Gastrocnemius medialis (tissue), 4 donors: ENCODE measurements around the gene THRB. TPM values are rescaled to one million over a fixed set of nuclear protein-coding genes. Genes with fewer than 3 reads are reported as not detected.
A peak's percentile ranks its signal among the peaks of the same experiment; 100 is the strongest.

ENCODE experiments used
- ATAC-seq, 2 donors: fragments of 150-250 bp; one replicate each; pipeline ENCODE4 v1.9.1; 2016
- DNase-seq, 2 donors: peaks; one replicate each; pipeline ENCODE4 v3.0.0-alpha.2; 2019
- H3K27ac ChIP-seq, 4 donors: fragments of 200-600 bp; sonication (generic); 1 replicate in 1 of 4; 2 replicates in 3 of 4; pipeline ENCODE4 v1.5.1; 2016 to 2018; ENCODE audit warnings: mild to moderate bottlenecking in 2 of 4, moderate library complexity in 1 of 4
- H3K27me3 ChIP-seq, 3 donors: fragments of 200-600 bp; sonication (generic) in 2 of 3; 1 replicate in 1 of 3; 2 replicates in 2 of 3; pipeline versions ENCODE4 v1.5.1 to v1.6.0; 2016 to 2019; ENCODE audit warnings: mild to moderate bottlenecking in 1 of 3, moderate library complexity in 1 of 3
- H3K36me3 ChIP-seq, 2 donors: fragments of 200-600 bp; sonication (generic) in 1 of 2; one replicate each; pipeline ENCODE4 v1.5.1; 2017 to 2018
- H3K4me1 ChIP-seq, 2 donors: fragments of 200-600 bp; sonication (generic) in 1 of 2; one replicate each; pipeline ENCODE4 v1.5.1; 2016 to 2017; ENCODE audit warnings: mild to moderate bottlenecking in 2 of 2
- H3K4me3 ChIP-seq, 4 donors: fragments of 200-600 bp; sonication (generic) in 3 of 4; 1 replicate in 1 of 4; 2 replicates in 3 of 4; pipeline ENCODE4 v1.5.1; 2016 to 2019; ENCODE audit warnings: mild to moderate bottlenecking in 2 of 4
- H3K9me3 ChIP-seq, 3 donors: fragments of 200-600 bp; sonication (generic) in 2 of 3; 1 replicate in 1 of 3; 2 replicates in 2 of 3; pipeline ENCODE4 v1.5.1; 2016 to 2019
- POLR2A ChIP-seq, 2 donors: fragments of 450-650 bp; IDR thresholded peaks; one replicate each; pipeline ENCODE4 v1.6.1; 2017; ENCODE audit warnings: antibody characterized with exemption in 2 of 2, mild to moderate bottlenecking in 2 of 2, moderate library complexity in 2 of 2
- in situ Hi-C, 4 donors: fragments of 200-750 bp; cut with MboI; loops; one replicate each; pipeline versions ENCODE4 v1.15.0 to v1.8.0; 2017; ENCODE audit warnings: low sequenced_read_pairs in 4 of 4
- intact Hi-C: fragments of 100-400 bp; cut with DNase I; formaldehyde crosslinking; loops from one replicate; pipeline ENCODE4 v1.15.1; 2023; ENCODE audit warnings: low total_unique reads
- total RNA-seq, 4 donors: library from RNA; depleted of rRNA; stranded (reverse); fragments of >200 nt; gene quantifications; one replicate each; pipeline versions ENCODE4 v1.1.0 to v1.2.3, GENCODE V29; 2016
- TF ChIP-seq, protein P1 (sequence below), 5 experiments: fragments of 450-650 bp in 3 of 5; fragments of 200-600 bp in 2 of 5; sonication (generic) in 2 of 5; IDR thresholded peaks in 4 of 5; conservative IDR thresholded peaks in 1 of 5; 1 replicate in 4 of 5; 2 replicates in 1 of 5; pipeline ENCODE4 v1.5.1; 2016 to 2019; ENCODE audit warnings: antibody characterized with exemption in 5 of 5, mild to moderate bottlenecking in 3 of 5, moderate library complexity in 3 of 5

The THRB gene
- total RNA-seq, 4 donors from 2014 or later: 20.1 to 60.0 (median 25.3) TPM

DNA sequence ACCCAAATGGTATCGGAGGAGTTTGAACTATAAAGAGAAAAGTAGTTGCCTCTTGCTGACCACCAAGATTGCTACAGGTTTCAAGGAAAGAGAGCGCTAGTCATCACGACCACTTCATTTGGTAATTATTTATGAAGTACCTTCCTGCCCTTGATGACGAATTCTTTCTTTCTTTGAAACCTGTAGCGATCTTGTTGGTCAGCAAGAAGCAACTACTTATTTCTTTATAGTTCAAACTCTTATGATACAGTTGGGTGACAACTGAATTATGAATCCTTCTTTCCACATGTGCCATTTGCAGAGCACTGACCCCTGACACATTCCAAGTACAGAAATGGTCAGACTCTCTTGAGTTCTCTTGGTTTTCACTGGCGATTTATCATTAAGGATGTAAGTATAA lies 46.8 kb downstream of the THRB start:
- intact Hi-C loops: loop anchor here (5.0 kb wide), 1 partner anchor 39 kb away; no protein-coding TSS in a partner anchor
- peak overlapping the region; percentile 66 to 78 (median 76) for H3K27ac ChIP-seq

DNA sequence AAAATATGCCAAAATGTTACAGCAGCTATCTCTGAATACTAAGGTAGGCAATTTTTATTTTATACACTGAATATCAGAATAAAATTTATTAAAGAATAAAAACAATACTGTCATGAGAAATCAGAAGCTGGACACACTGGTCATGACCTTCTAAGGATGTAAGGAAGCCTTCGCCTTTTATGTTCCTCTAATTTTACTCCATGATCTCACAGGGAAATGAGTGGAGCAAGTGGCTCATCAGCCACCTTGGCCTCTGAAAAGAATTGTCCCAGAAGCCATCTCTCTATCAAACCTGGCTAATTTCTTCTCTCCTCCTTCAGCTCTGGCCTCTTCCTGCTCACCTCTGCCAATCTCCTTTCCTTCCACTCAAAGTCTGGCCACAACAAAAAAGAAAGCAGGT lies 48.6 kb downstream of the THRB start:
- peak; percentile 55 to 86 for ATAC-seq
- in situ Hi-C loops (no loop called here), intact Hi-C loops (loop anchor here (1.0 to 5.0 kb wide), 2 partner anchors 22 to 41 kb away; no protein-coding TSS in a partner anchor)
- Histone ChIP-seq H3K4me3 (no peak overlapping the region), H3K4me1 (peaks cover 58% of the 10 kb centered on the region in 2 donors), H3K27ac (peak overlapping the region; percentile 51 to 75 (median 70)), H3K27me3 (no peaks in the 10 kb centered on the region), H3K9me3 (no peaks in the 10 kb centered on the region), H3K36me3 (no peaks in the 10 kb centered on the region)
- DNase-seq: no peak
- no peak for TF ChIP-seq POLR2A (IDR thresholded peaks at IDR 0.05)
- TF ChIP-seq, protein P1, sequence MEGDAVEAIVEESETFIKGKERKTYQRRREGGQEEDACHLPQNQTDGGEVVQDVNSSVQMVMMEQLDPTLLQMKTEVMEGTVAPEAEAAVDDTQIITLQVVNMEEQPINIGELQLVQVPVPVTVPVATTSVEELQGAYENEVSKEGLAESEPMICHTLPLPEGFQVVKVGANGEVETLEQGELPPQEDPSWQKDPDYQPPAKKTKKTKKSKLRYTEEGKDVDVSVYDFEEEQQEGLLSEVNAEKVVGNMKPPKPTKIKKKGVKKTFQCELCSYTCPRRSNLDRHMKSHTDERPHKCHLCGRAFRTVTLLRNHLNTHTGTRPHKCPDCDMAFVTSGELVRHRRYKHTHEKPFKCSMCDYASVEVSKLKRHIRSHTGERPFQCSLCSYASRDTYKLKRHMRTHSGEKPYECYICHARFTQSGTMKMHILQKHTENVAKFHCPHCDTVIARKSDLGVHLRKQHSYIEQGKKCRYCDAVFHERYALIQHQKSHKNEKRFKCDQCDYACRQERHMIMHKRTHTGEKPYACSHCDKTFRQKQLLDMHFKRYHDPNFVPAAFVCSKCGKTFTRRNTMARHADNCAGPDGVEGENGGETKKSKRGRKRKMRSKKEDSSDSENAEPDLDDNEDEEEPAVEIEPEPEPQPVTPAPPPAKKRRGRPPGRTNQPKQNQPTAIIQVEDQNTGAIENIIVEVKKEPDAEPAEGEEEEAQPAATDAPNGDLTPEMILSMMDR (IDR thresholded peaks at IDR 0.05 in 4 of 5, conservative IDR thresholded peaks at IDR 0.05 in 1 of 5): no peak

More for the DNA sequence above, 46.8 kb downstream of the THRB start:
- peaks cover 57 to 62% of the 10 kb centered on the region in 2 donors for H3K4me1 ChIP-seq
- no peaks in the 10 kb centered on the region for H3K36me3 ChIP-seq
- ATAC-seq (no peak), DNase-seq (no peak)
- in situ Hi-C loops: no loop called here
- H3K9me3 ChIP-seq: no peaks in the 10 kb centered on the region
- no peak for TF ChIP-seq POLR2A (IDR thresholded peaks at IDR 0.05)
- TF ChIP-seq, protein P1 (IDR thresholded peaks at IDR 0.05 in 4 of 5, conservative IDR thresholded peaks at IDR 0.05 in 1 of 5): no peak
- H3K27me3 ChIP-seq: no peaks in the 10 kb centered on the region
- no peak overlapping the region for H3K4me3 ChIP-seq

DNA sequence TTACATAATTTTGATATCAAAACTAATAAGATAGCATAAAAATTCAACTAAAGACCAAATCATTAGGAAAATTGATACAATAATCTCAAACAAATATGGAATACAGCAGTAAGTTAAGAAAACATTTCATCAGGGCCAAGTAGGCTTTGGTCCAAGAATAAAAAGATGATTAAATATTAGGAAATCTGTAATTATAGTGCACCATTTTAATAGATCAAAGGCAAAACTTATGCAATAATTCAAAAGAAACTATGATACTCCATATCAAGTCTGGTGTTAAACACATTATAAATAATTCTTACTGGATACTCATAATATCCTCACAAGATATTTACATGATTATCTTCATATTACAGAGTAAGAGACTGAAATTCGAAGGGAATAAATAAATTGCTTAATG lies 51.2 kb downstream of the THRB start:
- TF ChIP-seq POLR2A (IDR thresholded peaks at IDR 0.05): no peak
- TF ChIP-seq, protein P1 (IDR thresholded peaks at IDR 0.05 in 4 of 5, conservative IDR thresholded peaks at IDR 0.05 in 1 of 5): no peak
- peak overlapping the region in 1 of 4 donors; percentile 17 for H3K27ac ChIP-seq
- DNase-seq (no peak), ATAC-seq (no peak)
- intact Hi-C loops: no loop called here
- H3K4me1 ChIP-seq: peaks cover 37 to 38% of the 10 kb centered on the region in 2 donors
- in situ Hi-C loops: no loop called here
- H3K9me3 ChIP-seq: no peaks in the 10 kb centered on the region
- H3K36me3 ChIP-seq: no peaks in the 10 kb centered on the region
- no peak overlapping the region for H3K4me3 ChIP-seq
- no peaks in the 10 kb centered on the region for H3K27me3 ChIP-seq

DNA sequence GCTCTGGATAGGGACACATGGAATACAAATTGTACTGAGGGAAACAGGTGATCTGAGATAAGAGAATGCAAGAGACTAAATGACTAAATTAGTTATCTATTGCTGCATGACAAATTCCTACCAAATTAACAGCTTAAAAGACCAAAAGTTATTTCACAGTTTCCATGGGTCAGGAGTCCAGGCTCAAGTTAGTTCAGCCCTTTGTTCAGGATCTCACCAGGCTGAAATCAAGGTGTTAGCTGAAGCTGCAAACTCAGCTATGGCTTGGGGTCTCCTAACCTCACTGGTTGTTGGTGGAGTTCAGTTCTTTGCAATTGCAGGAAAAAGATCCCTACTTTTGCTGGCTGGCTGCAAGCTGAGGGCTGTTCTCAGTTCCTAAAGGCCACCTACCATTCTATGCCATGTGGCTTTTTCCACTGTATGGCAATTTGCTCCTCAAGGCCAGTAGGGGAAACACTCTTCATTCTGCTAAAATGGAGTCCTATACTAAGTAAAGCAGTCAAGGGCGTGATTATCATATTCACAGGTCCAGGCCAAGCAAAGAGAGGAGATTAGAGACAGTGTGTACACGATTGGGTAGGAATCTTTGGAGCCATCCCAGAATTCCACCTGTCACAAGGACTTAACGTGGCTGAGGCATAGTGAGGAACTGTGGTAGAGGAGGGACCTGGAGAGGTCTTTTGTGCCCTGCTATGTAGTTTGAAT lies 53.7 kb downstream of the THRB start:
- Histone ChIP-seq H3K9me3 (no peaks in the 10 kb centered on the region), H3K36me3 (no peaks in the 10 kb centered on the region), H3K4me3 (no peak overlapping the region), H3K27ac (peak overlapping the region in 1 of 4 donors; percentile 19), H3K4me1 (peaks cover 33 to 40% of the 10 kb centered on the region in 2 donors), H3K27me3 (no peaks in the 10 kb centered on the region)
- TF ChIP-seq POLR2A (IDR thresholded peaks at IDR 0.05): no peak
- TF ChIP-seq, protein P1 (IDR thresholded peaks at IDR 0.05 in 4 of 5, conservative IDR thresholded peaks at IDR 0.05 in 1 of 5): no peak
- in situ Hi-C loops: no loop called here
- DNase-seq (no peak), ATAC-seq (peak in 1 of 2 donors; percentile 43)
- intact Hi-C loops: no loop called here
